ENCODE results near the gene PTPRN2. TPM values are rescaled to one million over a fixed set of nuclear protein-coding genes. Genes with fewer than 3 reads are reported as not detected.

PTPRN2 gene
- total RNA-seq, 1 donor from 2014 or later, result 3.1 TPM

DNA sequence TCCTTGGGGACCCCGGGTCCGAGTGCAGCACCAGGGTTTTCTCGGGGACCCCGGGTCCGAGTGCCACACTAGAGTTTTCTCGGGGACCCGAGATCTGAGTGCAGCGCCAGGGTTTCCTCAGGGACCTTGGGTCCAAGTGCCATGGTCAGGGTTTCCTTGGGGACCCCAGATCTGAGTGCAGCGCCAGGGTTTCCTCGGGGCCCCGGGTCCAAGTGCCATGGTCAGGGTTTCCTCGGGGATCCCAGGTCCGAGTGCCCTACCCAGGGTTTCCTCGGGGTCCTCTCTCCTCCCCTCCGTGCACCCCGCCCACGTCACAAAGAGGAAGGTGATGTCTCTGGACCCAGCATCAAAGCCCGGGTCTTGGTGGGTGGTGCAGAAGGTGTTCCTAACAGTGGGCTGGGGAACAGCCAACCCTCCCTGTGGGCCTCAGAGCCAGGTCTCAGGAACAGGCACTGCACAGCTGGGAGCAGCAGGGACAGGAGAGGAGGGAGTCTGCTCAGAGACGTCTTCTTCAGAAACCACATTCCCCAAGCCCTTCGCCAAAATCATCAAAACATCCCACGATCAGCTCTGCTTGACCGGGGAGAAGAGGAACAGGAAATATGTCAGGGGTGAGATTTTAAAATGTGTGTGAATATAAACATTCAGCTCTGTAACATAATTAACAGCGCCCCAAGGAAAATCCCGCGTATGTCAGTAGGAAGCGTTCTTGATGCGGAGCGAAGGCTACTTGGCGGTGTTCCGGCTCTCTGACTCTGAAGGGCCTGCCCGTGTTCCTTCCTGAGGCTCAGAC is 710.1 kb downstream of the PTPRN2 start:
- peak; percentile 32 for DNase-seq

DNA sequence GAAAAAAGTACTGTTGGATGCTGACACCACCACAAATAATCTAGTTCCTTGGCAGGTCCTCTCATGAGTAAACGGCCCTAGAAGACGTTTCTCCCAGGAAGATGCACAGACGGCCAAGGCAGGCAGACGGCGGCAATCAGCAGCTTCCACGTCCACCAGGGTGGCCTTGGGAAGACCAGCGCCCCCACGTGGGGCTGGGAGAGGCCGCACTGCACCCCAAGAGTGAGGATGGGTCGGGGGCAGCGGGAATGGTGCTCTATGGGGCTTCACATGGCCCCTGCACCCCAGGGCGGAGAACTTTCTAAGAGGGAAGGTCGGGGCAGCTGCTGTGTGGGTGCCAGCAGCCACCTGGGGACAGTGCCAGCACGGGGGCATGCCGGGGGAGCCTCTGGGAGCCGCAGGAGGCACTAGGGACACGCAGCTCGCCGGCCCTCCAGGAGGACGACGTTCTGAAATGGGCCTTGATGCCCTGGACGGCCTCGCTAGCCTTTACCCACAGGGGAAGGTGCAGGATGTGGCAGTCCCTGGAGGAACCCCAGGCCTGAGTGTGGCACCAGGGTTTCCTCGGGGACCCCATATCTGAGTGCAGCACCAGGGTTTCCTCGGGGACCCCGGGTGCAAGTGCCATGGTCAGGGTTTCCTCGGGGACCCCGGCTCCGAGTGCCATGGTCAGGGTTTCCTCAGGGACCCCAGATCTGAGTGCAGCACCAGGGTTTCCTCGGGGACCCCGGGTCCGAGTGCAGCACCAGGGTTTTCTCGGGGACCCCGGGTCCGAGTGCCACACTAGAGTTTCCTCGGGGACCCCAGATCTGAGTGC is 710.9 kb downstream of the PTPRN2 start:
- DNase-seq, result no peak

DNA sequence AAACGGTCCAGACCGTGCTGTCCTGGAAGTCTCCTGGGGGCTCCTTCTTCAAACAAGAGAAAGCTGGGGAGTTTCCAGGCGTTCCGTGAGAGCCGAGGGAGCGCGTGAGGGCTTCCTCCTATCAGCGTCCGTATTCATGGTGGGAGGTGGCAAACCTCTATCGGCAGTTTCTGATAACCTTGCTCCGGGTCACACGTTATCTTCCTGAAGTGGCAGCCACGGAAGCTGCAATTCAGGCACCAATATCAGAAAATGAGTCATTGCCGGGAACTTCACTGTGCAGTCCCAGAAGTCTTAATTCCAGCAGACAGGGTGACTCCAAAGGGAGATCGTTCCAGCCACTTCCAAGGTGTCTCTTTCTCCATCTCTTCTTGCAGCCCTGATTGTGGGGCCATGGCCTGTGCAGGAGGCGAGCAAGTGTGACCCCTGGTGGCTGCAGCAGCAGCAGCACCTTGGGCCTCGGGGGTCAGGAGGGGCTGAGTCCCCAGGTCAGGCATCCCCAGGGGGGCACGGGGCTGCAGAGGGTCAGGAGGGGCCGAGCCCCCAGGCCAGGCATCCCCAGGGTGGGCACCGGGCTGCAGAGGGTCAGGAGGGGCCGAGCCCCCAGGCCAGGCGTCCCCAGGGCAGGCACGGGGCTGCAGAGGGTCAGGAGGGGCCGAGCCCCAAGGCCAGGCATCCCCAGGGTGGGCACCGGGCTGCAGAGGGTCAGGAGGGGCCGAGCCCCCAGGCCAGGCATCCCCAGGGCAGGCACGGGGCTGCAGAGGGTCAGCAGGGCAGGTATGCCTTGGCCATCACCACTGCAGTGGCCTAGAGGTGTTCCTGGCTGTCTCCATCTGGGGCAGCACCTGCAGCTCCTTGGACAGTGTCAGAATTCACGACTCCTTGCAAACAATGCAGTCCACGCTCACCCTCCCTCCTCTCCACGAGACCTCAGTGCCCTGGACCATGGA is 712.1 kb downstream of the PTPRN2 start:
- DNase-seq, result peak; percentile 41

DNA sequence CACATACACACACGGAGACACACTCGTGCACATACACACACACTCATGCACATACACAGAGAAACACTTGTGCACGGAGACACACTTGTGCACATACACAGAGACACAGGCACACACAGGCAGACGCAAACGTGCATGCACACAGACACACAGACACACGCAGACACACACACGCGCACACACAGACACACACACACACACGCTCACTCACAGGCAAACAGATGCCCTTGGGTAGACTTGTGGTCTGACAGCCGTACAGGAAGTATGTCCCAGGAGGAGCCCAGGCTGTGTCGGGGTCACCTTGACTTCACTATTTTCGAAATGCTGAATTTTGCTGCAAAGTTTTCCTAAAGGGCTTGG is 712.8 kb downstream of the PTPRN2 start:
- no peak for DNase-seq

DNA sequence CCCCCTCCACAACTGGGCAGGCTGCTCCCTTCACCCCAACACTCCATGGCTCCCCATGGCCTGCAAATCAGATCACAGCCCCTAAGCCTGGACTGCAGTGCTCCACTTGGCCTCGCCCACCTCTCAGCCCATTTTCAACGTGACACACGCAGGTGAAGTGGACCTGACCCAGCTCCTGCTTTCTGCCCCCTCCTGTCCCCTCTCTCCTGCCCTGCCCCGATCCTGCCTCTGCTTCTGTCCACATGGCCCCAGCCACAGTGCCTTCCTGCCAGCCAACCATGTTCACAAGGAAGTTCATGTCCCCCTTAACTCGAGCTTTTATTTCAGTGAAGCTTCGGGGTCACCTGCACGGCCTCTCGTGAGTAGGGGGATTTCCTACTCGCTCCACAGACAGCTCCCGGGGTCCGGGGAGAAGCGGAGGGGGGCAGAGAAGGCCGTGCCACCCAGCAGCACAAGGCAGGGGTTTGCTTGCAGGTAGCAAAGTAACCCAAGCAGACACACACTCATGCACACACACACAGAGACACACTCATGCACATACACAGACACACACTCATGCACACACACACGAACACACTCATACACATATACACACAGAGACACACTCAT is 713.3 kb downstream of the PTPRN2 start:
- DNase-seq, result no peak

DNA sequence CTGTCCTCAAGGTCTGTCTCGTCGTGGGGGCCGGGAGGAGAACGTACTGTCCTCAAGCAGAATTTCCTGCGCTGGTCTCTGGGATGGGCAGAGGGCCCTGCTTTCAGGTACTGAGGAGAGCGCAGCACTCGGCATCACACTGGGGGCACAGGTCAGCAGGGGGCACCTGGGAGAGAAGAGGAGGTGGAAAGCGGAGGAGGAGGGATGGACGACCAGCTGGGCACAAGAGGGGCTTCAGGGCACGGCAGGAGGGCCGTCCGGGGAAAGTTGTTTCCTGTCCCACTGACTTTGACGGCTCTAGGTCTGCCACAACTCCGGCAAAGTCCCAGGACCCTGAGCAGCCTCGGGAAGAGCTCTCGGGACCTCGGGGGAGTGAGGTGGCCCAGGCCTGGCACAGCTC is 714.0 kb downstream of the PTPRN2 start:
- no peak for DNase-seq

DNA sequence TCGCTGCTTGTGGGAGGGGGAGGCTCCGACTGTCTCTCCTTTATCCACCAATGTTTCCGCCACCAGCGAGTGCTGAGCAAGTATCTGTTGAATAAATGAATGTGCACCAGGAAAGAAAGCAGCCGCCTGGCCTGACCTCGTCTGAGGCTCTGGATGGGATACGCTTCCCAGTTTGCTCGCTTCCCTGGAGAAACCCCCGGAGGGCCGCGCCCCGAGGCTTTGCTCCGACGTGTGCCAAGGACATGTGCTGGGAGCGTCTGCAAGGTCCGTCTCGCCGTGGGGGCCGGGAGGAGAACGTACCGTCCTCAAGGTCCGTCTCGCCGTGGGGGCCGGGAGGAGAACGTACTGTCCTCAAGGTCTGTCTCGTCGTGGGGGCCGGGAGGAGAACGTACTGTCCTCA is 714.4 kb downstream of the PTPRN2 start:
- DNase-seq, result no peak

DNA sequence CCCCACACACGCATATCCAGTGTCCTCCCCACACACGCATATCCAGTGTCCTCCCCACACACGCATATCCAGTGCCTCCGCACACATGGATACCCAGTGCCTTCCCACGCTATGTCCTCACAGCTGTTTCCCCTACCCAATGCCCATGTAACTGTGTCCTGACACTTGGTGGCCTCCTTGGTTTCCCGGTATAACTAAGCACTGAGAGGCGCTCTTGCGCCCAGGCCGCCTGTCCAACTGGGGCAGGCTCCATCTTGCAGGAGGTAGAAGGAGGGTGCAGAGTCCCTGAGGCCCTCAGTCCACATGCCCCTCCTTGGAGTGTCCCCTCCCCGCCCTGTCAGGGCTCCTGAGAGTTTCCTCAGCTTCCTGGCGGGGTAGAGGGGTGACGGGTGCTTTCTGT is 715.2 kb downstream of the PTPRN2 start:
- no peak for DNase-seq

DNA sequence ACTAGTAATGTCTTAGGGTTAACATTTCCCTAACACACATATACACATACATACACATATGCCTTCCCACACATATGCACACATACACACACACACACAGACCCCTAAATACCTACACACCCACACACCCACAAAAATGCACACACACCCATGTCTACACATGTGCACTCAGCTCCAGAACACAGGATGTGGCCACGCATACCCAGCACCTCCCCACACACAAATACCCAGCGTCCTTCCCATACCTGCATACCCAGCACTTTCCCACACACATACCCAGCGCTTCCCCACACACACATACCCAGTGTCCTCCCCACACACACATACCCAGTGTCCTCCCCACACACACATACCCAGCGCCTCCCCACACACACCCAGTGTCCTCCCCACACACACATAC is 715.9 kb downstream of the PTPRN2 start:
- DNase-seq, result no peak

DNA sequence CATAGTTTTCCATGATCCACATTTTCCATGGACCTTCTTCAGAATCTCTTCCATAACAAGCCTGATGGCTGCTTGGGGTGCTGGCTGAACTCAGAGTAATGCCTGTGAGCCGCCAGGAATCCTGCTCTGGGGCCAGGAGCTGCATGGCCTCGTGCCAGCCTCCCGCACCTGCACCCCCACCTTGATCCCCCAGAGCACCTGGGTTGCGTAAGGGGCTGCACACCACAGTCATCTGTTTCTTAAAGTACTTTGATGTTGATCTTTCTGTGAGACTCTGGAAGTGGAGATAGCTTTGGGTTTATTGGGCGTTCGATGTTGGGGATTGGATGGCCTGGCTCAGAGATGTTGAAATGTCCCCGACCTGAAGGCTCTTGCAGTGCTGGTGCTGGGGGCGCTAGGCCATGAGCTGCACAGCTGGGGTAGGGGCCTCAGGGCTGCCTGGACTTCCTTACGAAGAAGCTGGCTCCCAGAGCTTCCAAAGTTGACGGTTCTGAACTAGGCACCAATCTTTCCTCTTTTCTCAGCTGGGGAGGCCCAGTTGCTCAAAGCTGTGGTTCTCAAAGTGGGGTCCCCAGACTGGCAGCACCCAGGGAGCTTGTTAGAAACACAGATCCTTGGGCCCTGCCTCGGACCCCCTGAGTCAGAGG is 716.9 kb downstream of the PTPRN2 start:
- DNase-seq, result no peak

DNA sequence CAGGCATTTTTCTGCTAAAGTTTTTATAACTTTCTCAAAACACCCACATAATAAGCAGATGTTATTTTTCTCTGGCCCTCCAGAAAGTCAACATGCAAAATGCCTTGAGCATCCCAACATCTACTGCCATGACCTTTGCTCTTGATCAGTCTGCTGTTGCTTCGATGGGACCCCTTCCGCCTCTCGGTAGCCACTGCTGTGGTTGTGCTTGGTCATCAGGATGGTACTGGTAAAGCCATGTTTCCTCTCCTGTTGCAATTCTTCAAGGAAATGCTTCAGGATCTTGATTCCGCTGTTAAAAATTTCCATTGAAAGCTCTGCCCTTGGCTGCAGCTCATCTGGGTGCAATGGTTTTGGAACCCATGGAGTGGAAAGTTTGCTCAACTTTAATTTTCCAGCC is 717.8 kb downstream of the PTPRN2 start:
- no peak for DNase-seq

DNA sequence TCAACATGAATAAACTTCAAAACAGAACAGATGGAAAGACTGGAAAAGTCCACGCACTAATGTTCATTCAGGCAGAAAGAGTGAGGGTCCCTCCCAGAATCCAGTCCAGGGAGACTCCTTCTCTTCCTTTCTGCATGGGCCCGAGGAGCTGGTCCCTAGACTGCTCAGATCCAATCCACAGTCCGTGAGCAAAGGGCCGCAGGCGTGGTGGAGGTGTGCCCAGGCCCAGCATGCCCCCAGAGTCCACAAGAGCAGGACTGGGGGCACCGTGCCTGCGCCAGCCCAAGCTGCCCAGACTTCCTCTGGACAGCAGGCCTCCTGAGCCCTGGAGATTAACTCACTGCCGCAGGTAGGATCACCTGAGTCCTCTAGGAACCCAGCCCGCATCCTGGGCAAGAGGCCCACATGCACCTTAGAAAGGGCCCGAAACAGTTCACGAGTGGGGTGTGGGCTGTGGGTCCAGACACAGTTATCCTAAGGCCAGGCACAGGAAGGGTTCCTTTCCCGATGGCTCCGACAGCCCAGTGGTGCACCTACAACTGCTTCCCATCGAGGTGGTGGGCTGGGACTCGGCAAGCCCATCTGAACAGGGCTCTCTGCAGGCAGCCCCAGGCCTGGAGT is 719.8 kb downstream of the PTPRN2 start:
- DNase-seq, result no peak

DNA sequence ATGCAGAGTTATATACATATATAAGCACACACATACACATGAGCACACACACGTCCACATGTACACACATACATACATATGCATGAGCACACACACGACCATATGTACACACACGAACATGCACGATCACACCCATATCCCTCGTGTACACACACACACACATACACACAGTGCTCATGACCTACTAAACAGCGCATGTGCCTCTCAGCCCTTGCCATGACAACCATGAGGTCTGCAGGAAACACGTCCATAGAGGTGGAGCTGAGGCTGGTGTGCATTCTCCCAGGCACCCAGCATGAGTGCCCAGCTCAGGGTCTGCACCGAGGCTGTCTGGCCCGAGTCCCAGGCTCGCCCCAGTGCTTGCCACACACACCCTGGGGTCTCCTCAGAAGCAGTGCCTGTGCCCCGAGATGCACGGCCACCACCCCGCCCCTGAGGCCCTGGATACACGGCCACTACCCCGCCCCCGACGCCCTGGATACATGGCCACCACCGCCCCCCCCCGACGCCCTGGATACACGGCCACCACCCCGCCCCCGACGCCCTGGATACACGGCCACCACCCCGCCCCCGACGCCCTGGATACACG is 721.2 kb downstream of the PTPRN2 start:
- no peak for DNase-seq

DNA sequence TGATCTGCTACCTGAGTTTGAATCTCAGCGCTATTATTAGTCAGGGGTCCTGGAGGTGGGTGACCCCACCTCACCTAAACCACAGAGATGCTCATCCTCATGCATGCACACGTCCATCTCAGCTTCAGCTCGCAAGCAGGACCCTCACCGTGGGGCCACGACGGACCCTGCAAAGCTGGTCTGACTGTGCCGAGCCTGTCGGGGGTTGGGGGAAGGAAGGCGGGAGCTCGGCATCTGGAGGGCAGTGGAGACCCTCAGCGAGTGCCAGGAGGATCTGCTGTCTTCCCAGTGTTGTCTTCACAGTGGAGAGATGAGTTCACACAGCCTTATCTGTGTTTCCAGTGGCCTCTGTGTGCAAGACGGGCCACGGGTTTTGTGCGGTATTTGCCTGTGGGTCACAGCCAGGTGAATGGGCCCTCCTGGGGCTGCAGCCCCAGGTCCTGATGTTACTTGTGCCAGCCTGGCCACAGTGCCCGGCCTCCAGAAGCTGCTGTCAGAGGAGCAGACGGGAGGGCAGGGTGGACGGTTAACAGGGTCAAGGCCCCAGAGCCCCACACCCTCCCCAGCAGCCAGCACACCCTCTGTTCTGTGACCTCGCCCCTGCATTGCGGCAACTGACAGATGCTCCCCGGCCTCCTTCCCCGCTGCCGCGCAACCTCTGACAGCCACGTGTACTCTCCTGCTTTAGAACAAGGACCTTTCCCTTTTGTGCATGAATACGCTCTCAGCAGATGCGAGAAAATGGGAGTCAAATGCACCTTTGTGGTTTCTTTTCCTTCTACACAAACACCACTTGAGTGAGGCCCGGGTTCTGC is 722.1 kb downstream of the PTPRN2 start:
- no peak for DNase-seq

DNA sequence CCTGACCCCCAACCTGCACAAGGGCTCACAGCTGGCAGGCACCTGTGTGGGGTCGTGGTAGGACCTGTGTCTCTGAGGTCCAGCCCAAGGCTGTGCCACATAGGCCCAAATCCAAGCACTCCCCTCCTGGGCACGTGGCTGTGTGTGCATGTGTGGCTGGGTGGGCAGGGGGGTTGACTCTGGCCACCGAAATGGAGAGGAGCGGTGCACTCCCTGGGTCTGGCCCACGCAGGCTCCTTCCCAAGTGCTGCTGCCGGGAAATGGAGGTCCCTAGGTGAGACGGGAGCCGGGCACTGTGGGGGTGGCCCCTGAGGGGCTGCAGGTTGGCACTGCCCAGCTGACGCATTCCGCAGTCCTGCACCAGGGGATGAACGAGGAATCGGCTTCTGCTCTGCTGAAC is 722.7 kb downstream of the PTPRN2 start:
- no peak for DNase-seq

DNA sequence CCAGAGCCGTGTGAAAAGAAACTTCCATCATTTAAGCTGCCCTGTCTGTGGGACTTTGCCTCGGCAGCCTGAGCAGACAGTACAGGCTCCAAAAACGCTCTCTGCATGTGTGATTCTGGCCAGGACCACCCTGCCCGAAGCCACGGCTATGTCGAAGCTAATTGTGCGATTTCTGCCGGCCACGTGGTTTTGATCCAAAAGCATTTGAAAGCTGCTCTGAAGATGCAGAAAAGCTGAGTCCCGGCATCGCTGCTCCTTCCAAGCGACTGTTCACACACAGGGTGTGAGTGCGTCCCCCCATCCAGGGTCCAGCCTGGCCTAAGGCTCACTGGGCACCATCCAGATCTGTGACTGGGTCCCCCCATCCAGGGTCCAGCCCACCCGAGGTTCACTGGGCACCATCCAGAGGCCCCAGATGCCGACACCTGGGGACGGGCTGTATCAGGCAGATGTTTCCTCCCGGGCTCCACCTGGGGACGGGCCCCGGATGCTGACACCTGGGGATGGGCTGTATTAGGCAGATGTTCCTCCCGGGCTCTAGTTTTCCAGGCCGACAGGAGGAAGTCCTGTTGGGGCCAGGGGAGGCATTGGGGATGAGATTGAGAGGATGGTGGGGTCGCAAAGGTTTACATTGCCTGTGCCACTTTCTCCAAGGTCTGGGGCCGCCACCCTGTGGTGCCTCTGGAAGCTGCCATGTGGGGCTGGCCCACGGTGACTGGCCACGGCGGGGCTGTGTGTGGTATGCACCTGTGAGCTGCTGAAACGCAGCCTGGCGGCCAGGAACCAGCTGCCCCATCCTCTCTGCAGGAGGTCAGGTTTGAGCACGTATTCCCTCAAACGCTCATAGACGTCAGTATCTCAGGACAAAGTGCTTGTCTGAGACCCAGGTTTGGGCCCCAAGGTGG is 723.5 kb downstream of the PTPRN2 start:
- DNase-seq, result no peak

DNA sequence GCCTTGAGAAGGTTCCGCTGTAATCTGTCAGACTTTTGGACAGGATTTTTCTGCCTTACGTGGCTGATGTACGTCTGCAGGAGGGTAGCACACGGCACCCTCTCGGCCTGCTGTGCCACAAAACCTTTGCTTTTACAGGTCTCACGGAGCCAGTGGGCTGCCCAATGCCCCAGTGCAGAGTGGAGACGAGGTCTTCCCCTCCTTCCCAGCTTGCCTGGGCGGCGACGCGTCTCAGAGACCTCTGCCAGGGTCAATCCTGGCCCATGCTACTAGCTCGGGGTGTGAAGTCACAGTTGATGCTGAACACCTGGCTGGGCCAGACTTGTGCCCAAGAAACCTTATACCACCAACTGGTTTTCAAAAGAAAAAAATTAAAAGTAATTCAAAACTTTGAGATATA is 724.4 kb downstream of the PTPRN2 start:
- DNase-seq, result no peak

DNA sequence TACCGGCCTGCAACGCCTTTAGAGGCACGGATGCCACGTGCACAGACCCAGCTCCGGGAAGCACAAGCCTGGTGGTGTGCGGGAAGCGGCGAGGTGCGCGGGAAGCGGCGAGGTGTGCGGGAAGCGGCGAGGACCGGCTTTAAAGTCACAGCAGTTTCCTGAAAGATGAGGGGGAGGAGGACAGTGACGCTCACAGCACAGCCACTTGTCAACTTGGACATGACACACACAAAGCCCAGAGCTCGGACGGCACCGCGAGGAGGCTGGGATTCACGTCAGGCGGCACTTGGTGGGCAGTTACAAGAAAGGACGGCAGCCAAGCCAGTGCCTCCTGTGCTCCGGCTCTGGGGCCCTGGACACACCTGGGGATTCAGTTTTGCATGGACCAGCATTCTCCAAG is 724.9 kb downstream of the PTPRN2 start:
- no peak for DNase-seq

DNA sequence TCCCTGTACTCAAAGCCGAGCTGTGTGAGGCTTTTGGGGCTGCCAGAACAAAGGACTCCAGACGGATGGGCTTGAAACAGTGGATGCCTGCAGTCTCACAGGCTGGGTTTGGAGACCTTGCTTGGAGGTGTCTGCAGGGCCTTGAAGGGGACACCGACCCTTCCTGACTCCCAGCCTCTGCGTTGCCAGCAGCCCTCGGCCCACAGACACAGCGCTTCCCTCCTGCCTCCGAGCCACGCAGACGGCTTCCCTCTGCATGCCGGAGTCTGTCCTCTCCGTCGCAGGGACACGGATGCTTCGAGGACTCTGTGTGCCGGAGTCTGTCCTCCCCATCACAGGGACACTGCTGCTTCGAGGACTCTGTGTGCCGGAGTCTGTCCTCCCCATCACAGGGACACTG is 726.1 kb downstream of the PTPRN2 start:
- no peak for DNase-seq
